ENCODE data around the gene PATL2.
"Not testable (repeated sequence)": the region's sequence is repeated elsewhere in the genome, so short reads cannot be mapped to it uniquely, and the experiment has no call there.

The PATL2 gene

GRCh38 chr15:44726568-44727484 is 15.7 kb upstream of the PATL2 start:
- peak; percentile 60 for ATAC-seq
- peaks cover 22% of the 10 kb centered on the region for H3K36me3 Mint-ChIP-seq (ENCODE audit: low read depth)
- H3K9me3 Mint-ChIP-seq: no peaks in the 10 kb centered on the region
- H3K4me3 Mint-ChIP-seq: peak overlapping the region; percentile 98
- DNase-seq: peak; percentile 71
- H3K27me3 Mint-ChIP-seq: peaks cover 2% of the 10 kb centered on the region
- H3K4me1 Mint-ChIP-seq: peaks cover 76% of the 10 kb centered on the region
- H3K27ac Mint-ChIP-seq: peak overlapping the region; percentile 98

- DNase-seq: no peak
- Mint-ChIP-seq H3K27me3 (peaks cover 2% of the 10 kb centered on the region), H3K9me3 (no peaks in the 10 kb centered on the region), H3K4me3 (peak overlapping the region; percentile 98), H3K27ac (peak overlapping the region; percentile 98), H3K36me3 (ENCODE audit: low read depth) (peaks cover 15% of the 10 kb centered on the region), H3K4me1 (peaks cover 75% of the 10 kb centered on the region)
- no peak for ATAC-seq
Observed at GRCh38 chr15:44726136-44726535, 15.0 kb upstream of the PATL2 start.

GRCh38 chr15:44722011-44722410 is 10.9 kb upstream of the PATL2 start:
- H3K4me3 Mint-ChIP-seq: no peak overlapping the region
- H3K4me1 Mint-ChIP-seq: peaks cover 93% of the 10 kb centered on the region
- H3K27me3 Mint-ChIP-seq: no peaks in the 10 kb centered on the region
- no peaks in the 10 kb centered on the region for H3K9me3 Mint-ChIP-seq
- peak overlapping the region; percentile 100 for H3K27ac Mint-ChIP-seq
- DNase-seq (no peak), ATAC-seq (no peak)
- H3K36me3 Mint-ChIP-seq (ENCODE audit: low read depth): peaks cover 27% of the 10 kb centered on the region

- Mint-ChIP-seq H3K27ac (peak overlapping the region; percentile 100), H3K9me3 (no peaks in the 10 kb centered on the region), H3K4me1 (peaks cover 93% of the 10 kb centered on the region), H3K4me3 (no peak overlapping the region), H3K27me3 (no peaks in the 10 kb centered on the region), H3K36me3 (ENCODE audit: low read depth) (peaks cover 41% of the 10 kb centered on the region)
- ATAC-seq (peak; percentile 10), DNase-seq (no peak)
Observed at GRCh38 chr15:44720460-44721176, 9.5 kb upstream of the PATL2 start.

- ATAC-seq, H3K4me3 Mint-ChIP-seq, H3K9me3 Mint-ChIP-seq, H3K27me3 Mint-ChIP-seq: not testable (repeated sequence)
- Mint-ChIP-seq H3K27ac (peak overlapping the region; percentile 100), H3K36me3 (ENCODE audit: low read depth) (peaks cover 47% of the 10 kb centered on the region), H3K4me1 (peaks cover 94% of the 10 kb centered on the region)
- DNase-seq: peak; percentile 36
Observed at GRCh38 chr15:44720000-44720435, 8.9 kb upstream of the PATL2 start.

- Mint-ChIP-seq H3K4me1 (peaks cover 92% of the 10 kb centered on the region), H3K36me3 (ENCODE audit: low read depth) (peaks cover 52% of the 10 kb centered on the region), H3K27me3 (no peaks in the 10 kb centered on the region), H3K4me3 (peak overlapping the region; percentile 49), H3K27ac (peak overlapping the region; percentile 100), H3K9me3 (no peaks in the 10 kb centered on the region)
- DNase-seq (peak; percentile 67), ATAC-seq (peak; percentile 72)
Observed at GRCh38 chr15:44719293-44719999, 8.3 kb upstream of the PATL2 start.

- peaks cover 55% of the 10 kb centered on the region for H3K36me3 Mint-ChIP-seq (ENCODE audit: low read depth)
- DNase-seq (no peak), ATAC-seq (no peak)
- H3K27me3 Mint-ChIP-seq: no peaks in the 10 kb centered on the region
- peak overlapping the region; percentile 100 for H3K27ac Mint-ChIP-seq
- H3K9me3 Mint-ChIP-seq: no peaks in the 10 kb centered on the region
- peak overlapping the region; percentile 49 for H3K4me3 Mint-ChIP-seq
- peaks cover 90% of the 10 kb centered on the region for H3K4me1 Mint-ChIP-seq
Observed at GRCh38 chr15:44718927-44719292, 7.8 kb upstream of the PATL2 start.

GRCh38 chr15:44718180-44718926 is 7.2 kb upstream of the PATL2 start:
- H3K27me3 Mint-ChIP-seq: no peaks in the 10 kb centered on the region
- H3K27ac Mint-ChIP-seq: peak overlapping the region; percentile 100
- H3K36me3 Mint-ChIP-seq (ENCODE audit: low read depth): peaks cover 61% of the 10 kb centered on the region
- peaks cover 84% of the 10 kb centered on the region for H3K4me1 Mint-ChIP-seq
- peak; percentile 49 for ATAC-seq
- H3K4me3 Mint-ChIP-seq: peak overlapping the region; percentile 99
- no peaks in the 10 kb centered on the region for H3K9me3 Mint-ChIP-seq
- no peak for DNase-seq

GRCh38 chr15:44716983-44717602 is 6.0 kb upstream of the PATL2 start:
- Mint-ChIP-seq H3K4me3 (peak overlapping the region; percentile 99), H3K27me3 (no peaks in the 10 kb centered on the region), H3K4me1 (peaks cover 80% of the 10 kb centered on the region), H3K9me3 (no peaks in the 10 kb centered on the region), H3K27ac (peak overlapping the region; percentile 100), H3K36me3 (ENCODE audit: low read depth) (peaks cover 73% of the 10 kb centered on the region)
- no peak for DNase-seq
- no peak for ATAC-seq

GRCh38 chr15:44715797-44716334 is 4.7 kb upstream of the PATL2 start:
- H3K4me1 Mint-ChIP-seq: peaks cover 73% of the 10 kb centered on the region
- peak overlapping the region; percentile 100 for H3K27ac Mint-ChIP-seq
- peak overlapping the region; percentile 99 for H3K4me3 Mint-ChIP-seq
- no peak for DNase-seq
- H3K27me3 Mint-ChIP-seq: no peaks in the 10 kb centered on the region
- H3K36me3 Mint-ChIP-seq (ENCODE audit: low read depth): peaks cover 82% of the 10 kb centered on the region
- no peaks in the 10 kb centered on the region for H3K9me3 Mint-ChIP-seq
- no peak for ATAC-seq

- no peak for DNase-seq
- Mint-ChIP-seq H3K27ac (peak overlapping the region; percentile 100), H3K36me3 (ENCODE audit: low read depth) (peaks cover 82% of the 10 kb centered on the region), H3K4me3 (peak overlapping the region; percentile 99), H3K9me3 (no peaks in the 10 kb centered on the region), H3K27me3 (no peaks in the 10 kb centered on the region), H3K4me1 (peaks cover 70% of the 10 kb centered on the region)
- no peak for ATAC-seq
Observed at GRCh38 chr15:44715142-44715796, 4.1 kb upstream of the PATL2 start.

GRCh38 chr15:44713006-44713966 is 2.2 kb upstream of the PATL2 start:
- peak overlapping the region; percentile 100 for H3K27ac Mint-ChIP-seq
- no peaks in the 10 kb centered on the region for H3K9me3 Mint-ChIP-seq
- no peak for DNase-seq
- no peak for ATAC-seq
- H3K27me3 Mint-ChIP-seq: no peaks in the 10 kb centered on the region
- peak overlapping the region; percentile 99 for H3K4me3 Mint-ChIP-seq
- H3K36me3 Mint-ChIP-seq (ENCODE audit: low read depth): peaks cover 76% of the 10 kb centered on the region
- H3K4me1 Mint-ChIP-seq: peaks cover 69% of the 10 kb centered on the region

All from activated naive CD8-positive, alpha-beta T cell treated with anti-CD3 and anti-CD28 coated beads, Interleukin-2, amount 50 U/mL, for 24 hours (primary cell).